GM19452 (cell line): ENCODE measurements around the gene KCTD14.

Experiments
- ATAC-seq: cut with Tn5 transposase; IDR thresholded peaks from one replicate; pipeline ENCODE4 v1.9.1; 2021; ENCODE audit not compliant: unreplicated experiment

Gene KCTD14

GRCh38 chr11:77966338-77966737 is 56.7 kb downstream of the KCTD14 start:
- no peak for ATAC-seq
